Mesodermal cell (in vitro differentiated cells): ENCODE data around the gene FYTTD1.
A peak's percentile ranks its signal among the peaks of the same experiment; 100 is the strongest.

Experiments
- H3K27ac ChIP-seq: 2 replicates; pipeline ENCODE4 v1.7.0; 2013; ENCODE audit warnings: mild to moderate bottlenecking, low read depth, low read length, moderate library complexity; ENCODE audit not compliant: severe bottlenecking
- H3K36me3 ChIP-seq: 2 replicates; pipeline ENCODE4 v1.7.1; 2013; ENCODE audit warnings: mild to moderate bottlenecking, low read length, moderate library complexity; ENCODE audit not compliant: control insufficient read depth, insufficient read depth
- H3K4me1 ChIP-seq: one replicate; pipeline ENCODE4 v1.7.1; 2013; ENCODE audit warnings: mild to moderate bottlenecking, low read length; ENCODE audit not compliant: insufficient read depth, control insufficient read depth, poor library complexity, severe bottlenecking
- H3K4me3 ChIP-seq: 2 replicates; pipeline ENCODE4 v1.7.0; 2013; ENCODE audit warnings: low read length, control low read depth, mild to moderate bottlenecking; ENCODE audit not compliant: insufficient read depth, poor library complexity, severe bottlenecking; ENCODE audit errors: extremely low read depth
- H3K9me3 ChIP-seq: 2 replicates; pipeline ENCODE4 v1.7.1; 2013; ENCODE audit warnings: mild to moderate bottlenecking, low read length, moderate library complexity; ENCODE audit not compliant: control insufficient read depth
- WGBS, 2 experiments: methylation state at CpG; one replicate each; pipeline ENCODE4 v1.1.5; 2013; ENCODE audit warnings: missing lambda C conversion rate in 2 of 2; ENCODE audit not compliant: insufficient coverage in 2 of 2; 5-methylcytosine and 5-hydroxymethylcytosine counted together

Gene FYTTD1

DNA sequence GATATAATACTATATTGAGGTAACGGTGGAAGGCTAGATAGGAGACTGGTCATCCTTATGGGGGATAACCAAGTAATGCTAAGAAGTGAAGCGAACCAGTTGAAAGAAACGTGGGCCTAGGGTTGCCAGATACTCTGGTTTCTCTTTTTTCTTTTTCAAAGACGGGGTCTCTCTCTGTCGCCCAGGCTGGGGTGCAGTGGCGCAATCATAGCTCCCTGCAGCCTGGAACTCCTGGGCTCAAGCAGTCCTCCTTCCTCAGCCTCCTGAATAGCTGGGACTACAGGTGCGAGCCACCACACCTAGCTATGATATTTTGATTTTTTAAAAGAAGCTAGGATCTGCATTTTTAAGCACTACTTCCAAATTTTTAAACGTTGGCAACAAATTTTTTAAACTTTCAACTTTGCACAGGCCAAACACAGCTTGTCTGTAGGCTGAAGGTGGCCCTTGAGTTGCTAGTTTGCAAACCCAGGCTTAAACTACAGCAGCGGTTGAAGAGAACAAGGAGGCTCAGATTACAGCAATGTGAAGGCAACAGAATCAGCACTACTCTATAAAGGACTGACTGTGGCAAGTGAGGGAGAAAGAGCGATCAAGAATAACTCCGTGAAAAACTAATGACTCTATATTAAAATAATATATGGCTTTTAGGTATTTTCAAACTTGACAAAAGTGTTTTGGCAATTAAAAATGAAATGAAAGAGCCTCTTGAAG lies 11.8 kb upstream of the FYTTD1 start:
- peak overlapping the region; percentile 74 for H3K4me3 ChIP-seq
- H3K9me3 ChIP-seq, result no peaks in the 10 kb centered on the region
- H3K4me1 ChIP-seq, result peaks cover 9% of the 10 kb centered on the region
- no peaks in the 10 kb centered on the region for H3K36me3 ChIP-seq
- no peak overlapping the region for H3K27ac ChIP-seq
- 77 to 85% methylated on average over 7 of the region's 11 CpGs for WGBS, 2 experiments

DNA sequence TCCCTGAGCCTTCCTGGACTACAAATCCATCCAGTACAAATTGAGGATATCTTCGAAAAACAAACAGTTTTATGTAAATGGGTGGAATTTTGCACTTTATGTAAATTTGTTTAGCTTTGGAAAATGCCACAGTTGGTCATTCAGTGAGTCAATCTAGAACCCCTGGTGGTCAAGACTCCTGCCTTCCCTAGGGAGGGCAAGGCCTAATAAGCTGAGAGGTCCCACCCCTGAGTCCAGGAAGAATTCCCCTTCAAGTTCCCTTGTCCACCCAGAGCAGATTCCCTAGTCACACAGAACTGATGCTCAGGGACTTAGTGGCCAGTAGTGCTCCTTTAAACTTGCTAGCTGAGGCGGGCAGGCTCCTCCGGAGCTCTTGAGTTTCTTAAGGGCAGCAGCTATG lies 6.9 kb upstream of the FYTTD1 start:
- Histone ChIP-seq H3K4me1 (peaks cover 9% of the 10 kb centered on the region), H3K4me3 (no peak overlapping the region), H3K27ac (no peak overlapping the region), H3K36me3 (no peaks in the 10 kb centered on the region), H3K9me3 (no peaks in the 10 kb centered on the region)
- 81 to 87% methylated on average over 2 to 3 of the region's 3 CpGs for WGBS, 2 experiments

DNA sequence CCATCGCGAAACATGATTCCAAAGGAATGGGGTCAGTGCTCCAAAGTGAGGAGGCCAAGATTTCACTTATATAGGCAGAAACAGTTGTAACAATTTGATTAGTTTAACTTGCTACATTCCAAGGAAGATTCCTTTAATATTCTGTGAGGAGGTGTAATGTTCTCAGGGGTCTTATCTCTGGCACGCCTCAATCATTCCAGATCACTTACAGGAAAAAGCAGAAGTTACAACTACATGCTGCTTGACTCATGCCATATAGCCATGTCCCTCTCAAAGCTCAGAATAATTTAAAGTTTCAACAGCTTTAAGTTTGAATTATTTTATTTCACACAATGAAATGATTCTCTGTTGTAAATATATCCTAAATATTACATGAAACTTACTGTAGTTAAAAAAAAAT lies 3.5 kb upstream of the FYTTD1 start:
- Histone ChIP-seq H3K9me3 (no peaks in the 10 kb centered on the region), H3K27ac (peak overlapping the region; percentile 7), H3K36me3 (no peaks in the 10 kb centered on the region), H3K4me3 (no peak overlapping the region), H3K4me1 (peaks cover 6% of the 10 kb centered on the region)
- WGBS, 2 experiments, result 100% methylated on average over 2 of the region's 3 CpGs; no CpG with 5 or more reads in 1 of the 2 experiments

DNA sequence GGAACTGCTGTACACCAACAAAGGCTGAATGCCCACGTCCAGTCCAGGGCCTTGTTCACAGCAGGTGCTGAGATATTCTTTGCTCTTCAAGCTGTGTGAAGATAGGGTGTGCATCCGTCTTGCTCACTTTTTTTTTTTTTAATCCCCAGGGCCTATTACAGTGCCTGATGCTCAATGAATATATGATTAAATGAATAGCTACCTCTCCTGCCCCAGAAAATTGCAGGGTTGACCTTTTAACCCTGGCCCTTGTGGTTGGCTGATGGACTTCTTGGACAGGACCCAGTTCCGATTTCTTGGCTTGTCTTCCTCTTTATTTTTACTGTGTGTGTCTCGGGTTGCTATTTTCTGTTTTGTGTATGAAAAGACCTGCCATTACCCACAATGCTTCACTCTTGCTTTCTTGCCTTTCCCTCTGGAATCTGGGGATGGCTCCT lies 2.9 kb upstream of the FYTTD1 start:
- Histone ChIP-seq H3K9me3 (no peaks in the 10 kb centered on the region), H3K4me3 (no peak overlapping the region), H3K36me3 (no peaks in the 10 kb centered on the region), H3K4me1 (peaks cover 9% of the 10 kb centered on the region), H3K27ac (peak overlapping the region; percentile 7)
- WGBS, 2 experiments, result 80 to 89% methylated on average over 1 of the region's 4 CpGs

DNA sequence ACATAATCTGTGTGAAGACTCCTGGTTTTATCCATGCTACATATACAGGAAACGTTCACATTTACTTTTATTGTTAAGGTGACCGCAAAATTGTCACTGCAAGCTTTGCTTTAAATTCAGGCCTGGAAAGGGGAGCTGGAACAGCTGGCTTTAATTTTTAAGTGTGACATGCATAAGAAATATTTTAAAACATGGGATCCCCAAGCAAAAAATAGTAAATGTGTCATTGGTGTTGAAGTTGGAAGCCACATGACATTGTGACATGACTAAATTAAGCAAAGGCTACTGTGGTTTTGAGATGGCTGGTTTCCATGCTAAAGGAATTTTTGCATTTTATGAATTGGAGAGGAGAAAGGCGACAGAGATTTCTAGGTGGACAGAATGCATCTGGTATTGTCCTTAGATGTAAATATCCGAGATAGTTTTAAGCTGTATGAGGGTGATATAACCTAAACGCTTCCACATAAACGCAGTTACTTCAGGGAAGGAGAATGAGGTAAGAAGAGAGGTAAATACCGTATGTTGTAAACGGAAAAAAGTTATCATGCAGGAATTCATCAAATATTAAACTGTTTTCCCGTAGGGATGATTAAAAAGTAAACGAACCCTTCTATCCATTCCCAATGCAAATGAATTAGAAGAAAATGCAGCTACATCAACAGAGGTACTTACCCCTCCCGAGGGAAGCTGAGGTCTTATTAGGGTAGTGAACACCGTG lies 927 bp upstream of the FYTTD1 start:
- Histone ChIP-seq H3K27ac (peak overlapping the region; percentile 86), H3K36me3 (no peaks in the 10 kb centered on the region), H3K4me1 (peaks cover 15% of the 10 kb centered on the region), H3K9me3 (no peaks in the 10 kb centered on the region), H3K4me3 (peak overlapping the region; percentile 92)
- 57 to 67% methylated on average over 5 to 6 of the region's 12 CpGs for WGBS, 2 experiments

DNA sequence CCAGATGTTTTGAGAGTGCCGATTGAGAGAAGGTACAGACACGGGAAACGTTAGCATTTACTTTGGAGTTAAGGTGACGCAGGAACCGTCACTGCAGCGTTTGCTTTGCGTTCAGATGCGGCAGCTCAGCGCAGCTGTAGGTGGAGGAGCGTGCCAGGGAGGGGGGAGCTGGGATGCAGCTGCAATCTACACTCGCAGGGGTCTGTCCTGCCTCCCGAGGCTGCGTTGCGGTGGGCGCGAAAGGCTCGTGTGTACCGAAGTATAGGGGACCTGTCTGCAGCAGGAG lies 425 bp upstream of the FYTTD1 start:
- H3K27ac ChIP-seq, result peak overlapping the region; percentile 86

DNA sequence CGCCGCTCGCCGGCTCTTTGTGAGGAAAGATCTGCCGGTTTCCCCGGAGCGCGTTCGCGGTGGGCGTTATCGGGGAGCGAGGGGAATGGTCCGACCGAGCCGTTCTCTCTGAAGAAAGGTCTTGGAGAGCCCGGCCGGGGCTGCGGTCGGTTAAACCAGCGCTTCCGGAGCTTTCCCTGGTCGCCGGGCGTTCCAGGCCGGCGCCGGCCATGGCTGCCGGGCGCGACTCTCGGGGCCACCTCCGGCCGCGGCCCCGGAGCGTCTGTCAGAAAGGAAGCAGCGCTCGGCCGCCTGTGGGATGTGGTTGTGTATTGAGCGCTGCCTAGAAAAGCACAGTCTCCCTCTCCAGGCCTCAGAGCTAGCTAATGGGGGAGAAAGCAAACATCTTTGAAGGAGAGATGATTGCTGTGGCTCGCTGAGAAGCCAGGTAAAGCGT lies 731 bp downstream of the FYTTD1 start:
- H3K27ac ChIP-seq, result peak overlapping the region; percentile 86

More for the DNA sequence above, 425 bp upstream of the FYTTD1 start:
- WGBS, 2 experiments, result 1 to 5% methylated on average over 17 to 18 of the region's 18 CpGs
- no peaks in the 10 kb centered on the region for H3K9me3 ChIP-seq
- H3K4me3 ChIP-seq, result peak overlapping the region; percentile 92
- H3K36me3 ChIP-seq, result no peaks in the 10 kb centered on the region
- peaks cover 15% of the 10 kb centered on the region for H3K4me1 ChIP-seq

DNA sequence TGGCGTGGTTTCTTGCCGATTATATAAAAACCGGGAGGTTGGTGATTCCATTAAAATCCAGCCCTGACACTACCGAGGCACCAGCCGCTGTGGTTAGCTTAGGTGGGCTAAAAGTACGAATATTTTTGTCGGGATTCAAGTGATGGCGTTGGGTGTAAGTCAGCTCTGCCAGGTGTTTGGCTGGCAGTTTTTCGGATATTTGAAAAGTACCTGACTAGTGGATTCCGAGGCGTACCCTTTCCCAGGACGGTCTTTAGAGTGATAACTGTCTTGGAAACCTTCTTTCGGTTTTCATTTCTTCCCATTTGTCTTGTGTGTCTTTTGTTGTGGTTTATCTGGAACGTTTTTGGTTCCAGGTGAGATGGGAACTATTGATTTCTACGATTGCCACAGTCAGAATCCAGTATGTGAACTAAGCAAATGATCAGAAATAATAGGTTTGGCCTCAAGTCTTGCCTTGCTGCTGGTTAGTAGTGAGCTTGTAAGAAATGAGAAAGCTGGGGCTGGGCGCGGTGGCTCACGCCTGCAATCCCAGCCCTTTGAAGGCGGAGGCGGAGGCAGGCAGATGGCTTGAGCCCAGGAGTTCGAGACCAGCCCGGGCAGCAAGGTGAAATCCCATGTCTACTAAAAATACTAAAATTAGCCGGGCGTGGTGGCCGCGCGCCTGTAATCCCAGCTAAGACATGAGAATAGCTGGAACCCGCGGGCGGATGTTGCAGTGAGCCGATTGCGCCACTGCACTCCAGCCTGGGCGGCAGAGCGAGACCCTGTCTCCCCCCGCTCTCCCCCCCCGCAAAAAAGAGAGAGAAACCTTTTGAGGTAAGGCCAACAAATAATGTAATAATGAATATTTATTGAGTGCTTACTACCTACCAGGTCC lies 1.4 kb downstream of the FYTTD1 start:
- H3K4me3 ChIP-seq, result peak overlapping the region; percentile 92
- H3K27ac ChIP-seq, result peak overlapping the region; percentile 86
- H3K36me3 ChIP-seq, result no peaks in the 10 kb centered on the region
- H3K4me1 ChIP-seq, result peaks cover 15% of the 10 kb centered on the region
- 35 to 38% methylated on average over 18 to 26 of the region's 36 CpGs for WGBS, 2 experiments
- no peaks in the 10 kb centered on the region for H3K9me3 ChIP-seq

More for the DNA sequence above, 731 bp downstream of the FYTTD1 start:
- Histone ChIP-seq H3K4me3 (peak overlapping the region; percentile 92), H3K36me3 (no peaks in the 10 kb centered on the region), H3K4me1 (peaks cover 15% of the 10 kb centered on the region), H3K9me3 (no peaks in the 10 kb centered on the region)
- WGBS, 2 experiments, result 0 to 1% methylated on average over 26 to 36 of the region's 43 CpGs

DNA sequence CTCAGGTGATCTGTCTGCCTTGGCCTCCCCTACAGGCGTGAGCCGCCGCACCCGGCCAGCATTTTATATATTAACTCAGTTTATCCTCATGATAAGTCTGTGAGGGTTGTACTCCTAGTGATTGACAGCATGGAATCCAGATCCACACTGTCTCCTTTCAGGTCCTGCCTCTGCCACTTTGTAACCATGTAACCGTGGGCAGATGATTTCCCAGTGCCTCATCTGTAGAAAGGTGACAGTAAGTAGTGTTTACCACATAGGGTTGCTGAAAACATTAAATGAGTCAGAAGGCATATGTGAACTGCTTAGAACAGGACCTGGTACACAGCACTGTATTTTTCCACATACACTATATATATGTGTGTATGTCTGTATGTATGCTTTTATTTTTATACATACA lies 2.4 kb downstream of the FYTTD1 start:
- Histone ChIP-seq H3K4me1 (peaks cover 10% of the 10 kb centered on the region), H3K9me3 (no peaks in the 10 kb centered on the region), H3K36me3 (peaks cover 6% of the 10 kb centered on the region), H3K4me3 (no peak overlapping the region), H3K27ac (no peak overlapping the region)
- WGBS, 2 experiments, result 95% methylated on average over 4 of the region's 5 CpGs; no CpG with 5 or more reads in 1 of the 2 experiments

DNA sequence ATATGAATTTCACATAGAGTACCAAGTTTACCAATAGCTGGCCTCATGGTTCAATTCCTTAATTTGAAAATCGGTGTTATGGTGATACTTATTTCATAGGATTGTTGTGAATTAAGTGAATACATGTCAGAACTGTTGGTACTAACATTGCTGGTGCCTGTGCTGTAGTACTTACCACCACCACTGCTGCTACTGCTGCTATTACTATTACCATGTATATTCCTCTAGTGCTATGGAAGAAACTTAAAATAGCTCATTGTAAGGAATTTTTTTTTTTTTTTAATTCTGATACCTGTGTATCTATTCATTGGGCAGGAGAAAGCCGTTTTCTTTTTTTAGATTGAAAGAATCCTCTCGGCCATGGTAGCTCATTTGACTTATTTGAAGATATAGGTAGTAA lies 3.6 kb downstream of the FYTTD1 start:
- WGBS, 2 experiments, result 100% methylated on average over 2 of the region's 3 CpGs; no CpG with 5 or more reads in 1 of the 2 experiments
- Histone ChIP-seq H3K36me3 (peaks cover 17% of the 10 kb centered on the region), H3K9me3 (no peaks in the 10 kb centered on the region), H3K4me3 (no peak overlapping the region), H3K4me1 (peaks cover 9% of the 10 kb centered on the region), H3K27ac (no peak overlapping the region)
